SJCRH30 (cell line): ENCODE data around the gene GCNT4. TPM values are rescaled to one million over a fixed set of nuclear protein-coding genes. Genes with fewer than 3 reads are reported as not detected.
A peak's percentile ranks its signal among the peaks of the same experiment; 100 is the strongest.
"Not testable (repeated sequence)": the region's sequence is repeated elsewhere in the genome, so short reads cannot be mapped to it uniquely, and the experiment has no call there.

Experiments used
- DNase-seq, 2 experiments: peaks; one replicate each; pipeline ENCODE4 v3.0.0-alpha.2; 2015 to 2020
- H3K27ac ChIP-seq: fragments of 250-450 bp; sonication (Bioruptor Pico); 2 replicates; pipeline ENCODE4 v1.5.1; 2020; ENCODE audit warnings: mild to moderate bottlenecking, moderate library complexity
- H3K27me3 ChIP-seq: fragments of 250-450 bp; sonication (Bioruptor Pico); 2 replicates; pipeline ENCODE4 v1.5.1; 2020; ENCODE audit warnings: mild to moderate bottlenecking, moderate library complexity
- H3K36me3 ChIP-seq: fragments of 250-450 bp; sonication (Bioruptor Pico); 2 replicates; pipeline ENCODE4 v1.5.1; 2020; ENCODE audit warnings: mild to moderate bottlenecking, moderate library complexity
- H3K4me1 ChIP-seq: fragments of 250-450 bp; sonication (Bioruptor Pico); 2 replicates; pipeline ENCODE4 v1.5.1; 2020; ENCODE audit warnings: mild to moderate bottlenecking, moderate library complexity
- H3K4me3 ChIP-seq: fragments of 250-450 bp; sonication (Bioruptor Pico); 2 replicates; pipeline ENCODE4 v1.5.1; 2020; ENCODE audit warnings: mild to moderate bottlenecking, moderate library complexity
- H3K9me3 ChIP-seq: fragments of 250-450 bp; sonication (Bioruptor Pico); replicated peaks from 2 replicates; pipeline ENCODE4 v1.5.1; 2020; ENCODE audit warnings: mild to moderate bottlenecking, moderate library complexity
- total RNA-seq: library from RNA; depleted of rRNA; stranded (reverse); fragments of >200 nt; shearing (Covaris generic); gene quantifications from 2 replicates; pipeline ENCODE4 v1.2.3, GENCODE V29; 2014; rRNA removed

Gene GCNT4, protein sequence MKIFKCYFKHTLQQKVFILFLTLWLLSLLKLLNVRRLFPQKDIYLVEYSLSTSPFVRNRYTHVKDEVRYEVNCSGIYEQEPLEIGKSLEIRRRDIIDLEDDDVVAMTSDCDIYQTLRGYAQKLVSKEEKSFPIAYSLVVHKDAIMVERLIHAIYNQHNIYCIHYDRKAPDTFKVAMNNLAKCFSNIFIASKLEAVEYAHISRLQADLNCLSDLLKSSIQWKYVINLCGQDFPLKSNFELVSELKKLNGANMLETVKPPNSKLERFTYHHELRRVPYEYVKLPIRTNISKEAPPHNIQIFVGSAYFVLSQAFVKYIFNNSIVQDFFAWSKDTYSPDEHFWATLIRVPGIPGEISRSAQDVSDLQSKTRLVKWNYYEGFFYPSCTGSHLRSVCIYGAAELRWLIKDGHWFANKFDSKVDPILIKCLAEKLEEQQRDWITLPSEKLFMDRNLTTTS
- 0.02 and 0.05 TPM in 2 replicates for total RNA-seq

DNA sequence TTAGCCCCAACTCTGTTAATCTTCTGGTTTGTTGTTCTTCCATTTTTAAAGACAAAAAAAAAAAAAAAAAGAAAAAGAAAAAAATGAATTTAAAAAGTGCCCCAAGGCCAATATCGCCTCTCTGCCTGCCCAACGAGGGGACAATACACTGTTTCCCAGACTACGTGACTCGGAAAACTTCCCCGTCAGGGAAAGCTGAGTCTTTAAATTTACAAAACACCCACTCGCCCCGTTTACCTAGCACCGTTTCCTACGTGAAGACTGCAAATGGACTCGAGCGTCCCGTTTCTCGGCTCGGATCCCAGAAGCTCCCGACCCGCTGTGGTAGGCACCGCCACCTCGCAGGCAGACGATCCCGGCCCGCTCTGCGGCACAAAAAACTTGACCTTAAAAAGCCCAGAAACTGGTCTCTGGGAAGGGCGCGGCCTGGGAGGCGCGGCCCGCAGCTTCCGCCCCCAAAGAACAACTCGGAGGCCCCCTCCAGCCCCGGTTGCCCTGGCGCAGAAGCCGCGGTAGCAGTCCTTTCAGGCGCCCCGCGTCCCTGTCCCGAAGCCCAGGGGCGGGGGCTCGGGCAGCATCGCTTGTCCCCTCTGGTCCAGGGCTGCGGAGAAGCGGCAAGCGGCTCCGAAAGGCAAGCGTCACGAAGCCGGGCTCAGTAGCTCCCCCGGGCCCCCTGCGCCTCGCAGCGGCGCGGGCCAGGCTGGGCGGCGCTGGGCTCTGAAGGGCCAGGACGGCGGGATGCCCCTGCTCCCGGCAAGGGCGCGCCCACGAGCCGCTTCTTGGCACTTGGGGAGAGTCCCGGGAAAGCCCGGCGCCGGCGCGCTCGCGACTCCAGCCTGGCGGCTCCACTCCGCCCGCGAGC is at the start of gene GCNT4:
TSS of gene GCNT4 (minus strand) at position 367 of the 862 bp plus-strand sequence. CDS start 22,521 bp downstream, outside the sequence.
- H3K9me3 ChIP-seq: no peaks in the 10 kb centered on the region
- no peak within 1 kb of the TSS for H3K27ac ChIP-seq
- peak within 1 kb of the TSS; percentile 63 for H3K4me3 ChIP-seq
- no peaks in the 10 kb centered on the region for H3K36me3 ChIP-seq
- H3K27me3 ChIP-seq: no peaks in the 10 kb centered on the region
- peak; percentile 37 to 47 for DNase-seq
- H3K4me1 ChIP-seq: no peaks in the 10 kb centered on the region; the same call in 1 of the 2 replicates

DNA sequence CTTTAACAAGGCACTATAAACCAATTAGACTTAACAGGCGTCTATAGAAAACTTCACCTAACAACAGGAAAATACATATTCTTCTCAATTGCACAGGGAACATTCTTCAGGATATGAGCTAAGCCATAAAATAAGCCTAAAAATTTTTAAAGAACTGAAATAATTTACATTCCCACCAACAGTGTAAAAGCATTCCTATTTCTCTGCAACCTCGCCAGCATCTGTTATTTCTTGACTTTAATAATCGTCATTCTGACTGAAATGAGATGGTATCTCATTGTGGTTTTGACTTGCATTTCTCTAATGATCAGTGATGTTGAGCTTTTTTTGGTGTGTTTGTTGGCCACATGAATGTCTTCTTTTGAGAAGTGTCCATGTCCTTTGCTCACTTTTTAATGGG is 43.6 kb upstream of the GCNT4 start:
- not testable (repeated sequence) for DNase-seq, H3K27ac ChIP-seq, H3K27me3 ChIP-seq, H3K4me1 ChIP-seq, H3K36me3 ChIP-seq, H3K4me3 ChIP-seq, H3K9me3 ChIP-seq

DNA sequence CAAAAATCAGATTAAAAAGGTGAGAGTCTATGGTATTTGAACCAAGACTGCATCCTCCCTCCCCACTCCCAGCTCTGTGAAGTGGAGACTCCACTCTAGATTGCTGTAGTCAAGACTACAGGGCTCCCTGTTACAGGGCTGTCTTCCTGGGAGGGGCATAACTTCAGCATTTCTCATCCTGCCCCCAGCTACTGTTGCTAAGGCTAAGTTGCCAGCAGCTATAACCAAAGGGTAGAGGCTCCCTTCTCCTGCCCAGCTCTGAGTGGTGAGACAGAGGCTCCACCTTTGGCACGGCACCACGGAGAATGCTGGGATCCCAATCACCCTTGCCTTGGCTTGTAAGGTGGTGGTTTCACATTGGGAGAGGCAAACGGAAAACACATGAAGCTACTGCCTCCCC is 39.2 kb upstream of the GCNT4 start:
- Histone ChIP-seq H3K27me3 (no peaks in the 10 kb centered on the region; the same call in 1 of the 2 replicates), H3K4me1 (no peaks in the 10 kb centered on the region), H3K9me3 (no peaks in the 10 kb centered on the region), H3K4me3 (no peak overlapping the region), H3K36me3 (no peaks in the 10 kb centered on the region), H3K27ac (no peak overlapping the region)
- DNase-seq: no peak

DNA sequence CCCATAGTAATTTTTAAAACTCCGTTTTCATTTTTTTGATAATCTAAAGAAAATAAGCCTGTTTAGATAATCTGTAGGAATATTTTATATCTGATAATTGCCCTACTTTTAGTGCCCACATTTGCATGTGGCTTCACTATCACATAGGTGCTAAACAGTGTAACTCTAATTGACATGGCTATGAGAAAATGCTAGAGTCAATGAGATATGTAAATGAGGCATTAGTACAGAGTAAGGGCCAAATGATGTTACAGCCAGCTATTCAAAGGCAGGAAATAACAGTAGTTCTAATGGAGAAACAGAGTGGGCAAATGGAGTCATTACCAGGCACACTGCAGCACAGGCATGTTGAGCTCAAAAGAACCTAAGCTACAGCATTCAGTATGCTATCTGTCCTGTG is 37.3 kb upstream of the GCNT4 start:
- Histone ChIP-seq H3K4me1 (no peaks in the 10 kb centered on the region), H3K4me3 (no peak overlapping the region), H3K9me3 (no peaks in the 10 kb centered on the region), H3K36me3 (no peaks in the 10 kb centered on the region), H3K27me3 (no peaks in the 10 kb centered on the region; the same call in 1 of the 2 replicates), H3K27ac (no peak overlapping the region)
- no peak for DNase-seq

DNA sequence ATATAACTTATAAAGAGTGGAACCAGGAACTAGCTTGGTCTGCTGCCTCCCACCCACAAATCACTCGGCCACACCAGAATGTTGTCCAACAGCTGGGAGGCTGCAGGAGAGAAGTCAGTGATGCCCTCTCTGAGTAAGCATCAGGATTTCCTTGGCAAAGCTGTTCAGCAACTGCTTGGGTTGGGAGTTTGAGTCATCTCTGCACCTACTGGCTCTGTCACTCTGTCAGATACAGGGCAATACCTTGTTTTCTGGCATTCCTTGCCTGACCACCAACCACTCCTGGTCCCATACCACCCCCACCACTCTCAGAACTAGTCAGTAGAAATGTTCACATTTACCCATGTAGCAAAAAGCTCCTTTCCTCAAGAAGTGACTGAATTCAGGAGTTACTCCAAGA is 36.8 kb upstream of the GCNT4 start:
- no peaks in the 10 kb centered on the region; the same call in 1 of the 2 replicates for H3K27me3 ChIP-seq
- H3K4me1 ChIP-seq: no peaks in the 10 kb centered on the region
- DNase-seq: peak; percentile 22 to 27
- H3K9me3 ChIP-seq: no peaks in the 10 kb centered on the region
- H3K4me3 ChIP-seq: no peak overlapping the region
- no peak overlapping the region for H3K27ac ChIP-seq
- no peaks in the 10 kb centered on the region for H3K36me3 ChIP-seq

DNA sequence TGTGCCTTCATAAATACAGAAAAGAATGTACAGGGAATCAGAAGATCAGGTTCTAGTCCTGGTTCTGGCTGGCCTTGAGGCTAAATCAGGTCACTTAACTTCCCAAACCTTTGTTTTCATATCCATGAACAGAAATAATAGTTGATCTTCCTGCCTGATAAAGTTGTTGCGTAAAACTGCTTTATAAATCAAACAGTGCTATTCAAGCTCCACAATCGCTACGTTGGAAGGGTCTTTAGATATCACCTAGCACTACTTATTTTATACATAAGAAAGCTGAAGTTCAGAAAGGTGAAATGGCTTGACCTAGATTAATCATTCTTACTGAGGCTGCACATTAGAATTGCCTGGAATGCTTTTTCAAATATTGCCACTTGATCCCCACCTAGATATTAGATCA is 36.3 kb upstream of the GCNT4 start:
- Histone ChIP-seq H3K27me3 (no peaks in the 10 kb centered on the region; the same call in 1 of the 2 replicates), H3K9me3 (no peaks in the 10 kb centered on the region), H3K36me3 (no peaks in the 10 kb centered on the region), H3K27ac (no peak overlapping the region), H3K4me1 (no peaks in the 10 kb centered on the region), H3K4me3 (no peak overlapping the region)
- DNase-seq: no peak

DNA sequence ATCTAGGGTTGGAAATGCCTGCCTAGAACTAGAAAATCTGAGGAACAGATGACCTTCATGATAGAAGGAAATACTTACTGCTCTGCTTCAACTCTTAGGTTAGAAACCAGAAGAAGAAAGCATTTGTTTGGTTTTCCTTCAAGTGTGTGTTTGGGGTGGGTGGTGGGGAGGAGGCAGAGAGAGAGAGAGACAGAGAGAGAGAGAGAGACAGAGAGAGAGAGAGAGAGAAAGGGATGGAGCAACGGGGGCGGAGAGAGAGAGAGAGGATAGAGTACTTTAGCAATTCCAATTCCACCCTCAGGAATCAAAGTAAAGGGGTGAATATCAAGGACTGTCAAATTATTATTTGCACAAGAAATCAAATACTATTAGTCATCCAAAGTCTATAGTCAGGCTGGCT is 29.2 kb upstream of the GCNT4 start:
- H3K9me3 ChIP-seq: no peaks in the 10 kb centered on the region
- no peaks in the 10 kb centered on the region for H3K27me3 ChIP-seq
- no peak overlapping the region for H3K27ac ChIP-seq
- H3K36me3 ChIP-seq: no peaks in the 10 kb centered on the region
- DNase-seq: no peak
- H3K4me3 ChIP-seq: no peak overlapping the region
- H3K4me1 ChIP-seq: no peaks in the 10 kb centered on the region

DNA sequence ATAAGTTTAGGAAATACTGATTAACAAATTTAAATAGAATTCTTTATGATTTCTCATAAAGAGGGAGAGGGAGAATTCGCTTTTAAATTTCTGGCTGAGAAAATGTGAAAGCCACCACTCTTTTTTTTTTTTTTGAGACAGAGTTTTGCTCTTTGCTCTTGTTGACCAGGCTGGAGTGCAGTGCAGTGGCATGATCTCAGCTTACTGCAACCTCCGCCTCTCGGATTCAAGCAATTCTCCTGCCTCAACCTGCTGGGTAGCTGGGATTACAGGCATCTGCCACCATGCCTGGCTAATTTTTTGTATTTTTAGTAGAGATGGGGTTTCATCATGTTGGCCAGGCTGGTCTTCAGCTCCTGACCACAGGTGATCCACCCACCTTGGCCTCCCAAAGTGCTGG is 27.0 kb upstream of the GCNT4 start:
- DNase-seq, H3K27me3 ChIP-seq, H3K36me3 ChIP-seq, H3K4me3 ChIP-seq, H3K9me3 ChIP-seq, H3K4me1 ChIP-seq, H3K27ac ChIP-seq: not testable (repeated sequence)

DNA sequence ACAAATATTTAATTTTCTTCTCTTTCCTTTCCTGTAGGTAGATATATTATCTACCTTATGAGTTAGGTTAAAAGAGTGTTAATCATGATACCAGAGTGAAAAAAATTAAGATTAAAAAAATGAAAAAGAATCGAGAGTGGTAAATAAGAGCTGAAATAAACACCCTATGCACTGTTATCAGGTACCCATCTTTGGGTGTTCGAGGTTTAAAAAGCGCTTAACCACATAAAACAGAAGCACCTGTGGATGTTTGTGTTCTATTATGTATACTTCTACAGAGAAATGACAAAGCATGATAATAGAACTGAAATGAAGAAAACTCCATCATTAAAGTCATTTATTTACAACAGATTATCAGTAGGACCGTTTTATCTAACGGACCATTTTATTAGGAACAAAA is 25.7 kb upstream of the GCNT4 start:
- no peak overlapping the region for H3K27ac ChIP-seq
- no peaks in the 10 kb centered on the region for H3K36me3 ChIP-seq
- no peaks in the 10 kb centered on the region for H3K4me1 ChIP-seq
- no peak overlapping the region for H3K4me3 ChIP-seq
- no peaks in the 10 kb centered on the region for H3K9me3 ChIP-seq
- H3K27me3 ChIP-seq: peaks cover 9% of the 10 kb centered on the region; the same call in 1 of the 2 replicates
- no peak for DNase-seq

DNA sequence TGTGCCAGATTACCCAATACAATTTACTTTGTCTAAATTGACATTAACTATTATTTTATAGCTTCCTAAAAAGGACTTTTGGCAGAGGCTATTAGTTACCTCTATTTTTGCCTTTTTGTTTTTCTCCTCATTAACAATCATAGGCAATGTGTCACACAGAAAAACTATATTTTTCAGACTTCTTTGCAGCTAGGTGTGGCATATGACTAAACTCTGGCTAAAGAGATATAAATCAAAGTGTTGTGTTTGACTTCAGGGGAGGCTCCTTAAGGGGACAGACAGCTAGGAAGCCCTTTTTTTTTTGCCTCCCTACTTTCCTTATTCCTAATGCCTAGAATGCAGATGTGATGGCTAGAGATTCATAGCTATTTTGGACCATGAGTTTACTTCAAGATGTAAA is 19.7 kb upstream of the GCNT4 start:
- Histone ChIP-seq H3K9me3 (no peaks in the 10 kb centered on the region), H3K36me3 (no peaks in the 10 kb centered on the region), H3K4me3 (no peak overlapping the region), H3K27ac (no peak overlapping the region), H3K4me1 (no peaks in the 10 kb centered on the region), H3K27me3 (peaks cover 9% of the 10 kb centered on the region; the same call in 1 of the 2 replicates)
- no peak for DNase-seq

DNA sequence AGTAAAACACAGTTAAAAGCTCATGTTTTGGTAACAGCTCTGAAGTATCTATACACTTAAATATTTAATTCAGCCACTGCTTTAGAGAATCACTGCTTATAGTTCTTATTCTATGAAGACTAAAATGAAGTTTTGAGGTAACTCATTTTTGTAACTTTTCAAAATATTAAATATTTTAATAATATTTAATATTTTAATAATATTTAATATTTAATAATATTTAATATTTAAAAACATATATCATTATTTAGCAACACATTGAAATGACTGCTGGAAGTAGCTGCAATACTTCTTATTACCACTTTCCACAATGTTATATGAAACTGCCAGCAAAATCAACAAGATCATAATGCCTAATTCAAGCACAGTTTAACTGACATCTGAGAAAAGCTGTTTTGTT is 18.7 kb upstream of the GCNT4 start:
- Histone ChIP-seq H3K4me1 (no peaks in the 10 kb centered on the region), H3K4me3 (no peak overlapping the region), H3K27me3 (peaks cover 7% of the 10 kb centered on the region; the same call in 1 of the 2 replicates), H3K27ac (no peak overlapping the region), H3K36me3 (no peaks in the 10 kb centered on the region), H3K9me3 (no peaks in the 10 kb centered on the region)
- DNase-seq: no peak

DNA sequence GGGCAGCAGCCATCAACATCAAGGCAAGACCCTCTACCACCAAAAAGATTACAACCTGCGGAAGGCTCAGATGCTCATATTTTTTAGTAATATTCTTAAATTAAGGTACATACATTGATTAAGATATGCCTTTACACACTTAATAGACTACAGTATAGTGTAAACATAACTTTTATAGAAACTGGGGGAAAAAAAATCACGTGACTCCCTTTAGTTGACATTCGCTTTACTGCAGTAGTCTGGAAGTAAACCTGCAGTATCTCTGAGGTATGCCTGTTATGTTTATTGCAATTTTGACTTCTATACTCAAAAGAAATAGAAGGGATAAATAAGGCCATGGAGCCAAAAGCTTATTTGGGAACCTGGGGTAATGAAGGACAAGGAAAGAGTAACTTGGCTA is 15.1 kb upstream of the GCNT4 start:
- H3K9me3 ChIP-seq: no peaks in the 10 kb centered on the region
- no peak overlapping the region for H3K27ac ChIP-seq
- H3K4me3 ChIP-seq: no peak overlapping the region
- H3K27me3 ChIP-seq: no peaks in the 10 kb centered on the region
- H3K4me1 ChIP-seq: no peaks in the 10 kb centered on the region
- H3K36me3 ChIP-seq: no peaks in the 10 kb centered on the region
- no peak for DNase-seq

DNA sequence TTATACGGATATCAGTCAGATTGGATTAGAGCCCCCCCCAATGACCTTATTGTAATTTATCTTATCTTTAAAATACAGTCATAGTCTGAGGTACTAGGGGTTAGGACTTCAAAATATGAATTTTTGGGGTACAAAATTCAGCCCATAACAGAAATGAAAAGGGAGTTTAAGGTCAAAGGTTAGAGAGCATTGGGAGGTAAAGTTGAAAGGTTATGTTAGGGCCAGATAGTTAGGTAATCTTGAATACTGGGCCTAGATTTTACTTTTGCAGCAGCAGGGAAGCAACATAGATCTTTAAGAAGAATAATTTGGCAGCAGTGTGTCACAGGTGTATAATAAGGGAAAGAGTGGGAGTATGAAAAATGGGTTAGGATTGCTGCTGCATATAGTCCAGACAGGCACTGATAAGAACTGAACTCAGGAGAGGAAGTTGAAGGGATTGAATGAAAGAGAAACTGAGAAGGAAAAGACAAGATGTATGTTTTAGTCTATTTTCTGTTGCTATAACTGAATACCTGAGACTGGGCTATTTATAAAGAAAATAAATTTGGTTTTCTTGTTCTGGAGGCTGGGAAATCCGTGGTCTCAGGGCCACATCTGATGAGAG is 10.7 kb upstream of the GCNT4 start:
- Histone ChIP-seq H3K9me3 (no peaks in the 10 kb centered on the region), H3K36me3 (no peaks in the 10 kb centered on the region), H3K27ac (no peak overlapping the region), H3K27me3 (no peaks in the 10 kb centered on the region; the same call in 1 of the 2 replicates), H3K4me1 (no peaks in the 10 kb centered on the region), H3K4me3 (no peak overlapping the region)
- no peak for DNase-seq

DNA sequence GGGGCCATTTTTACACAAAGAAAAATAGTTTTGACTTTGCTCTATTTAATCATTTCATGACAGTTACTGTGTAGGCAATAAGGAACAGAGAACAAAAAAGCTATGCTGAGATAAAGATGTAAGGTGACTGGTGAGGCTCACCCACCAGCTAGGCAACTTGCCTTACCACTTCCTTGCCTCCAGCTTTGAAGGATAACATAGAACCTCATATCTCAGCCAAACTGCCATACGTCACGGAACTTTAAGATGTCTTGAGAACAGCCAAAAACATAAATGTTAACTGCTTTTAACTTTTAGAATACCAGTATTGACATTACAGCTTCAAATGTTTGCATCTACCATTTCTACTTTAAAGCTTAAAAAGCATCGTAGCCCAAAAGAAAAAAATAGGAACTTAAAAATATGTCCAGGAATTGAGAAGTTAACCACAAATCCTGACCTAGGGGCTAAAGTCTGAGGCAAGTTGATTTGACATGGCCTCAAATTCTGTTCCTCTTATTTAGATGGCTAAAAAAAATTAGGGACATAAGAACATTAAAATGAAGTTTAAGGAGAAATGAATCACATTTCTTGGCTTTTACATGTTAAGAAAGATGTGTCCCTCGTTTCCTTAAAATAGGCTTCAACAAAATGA is 7.7 kb upstream of the GCNT4 start:
- H3K4me3 ChIP-seq: no peak overlapping the region
- H3K9me3 ChIP-seq: no peaks in the 10 kb centered on the region
- H3K27ac ChIP-seq: no peak overlapping the region
- no peaks in the 10 kb centered on the region for H3K4me1 ChIP-seq
- H3K27me3 ChIP-seq: no peaks in the 10 kb centered on the region; the same call in 1 of the 2 replicates
- DNase-seq: no peak
- no peaks in the 10 kb centered on the region for H3K36me3 ChIP-seq
